Cardiac septum (tissue), 1 donor: ENCODE results near the gene TMC1. TPM values are rescaled to one million over a fixed set of nuclear protein-coding genes. Genes with fewer than 3 reads are reported as not detected.

ENCODE experiments used
- DNase-seq: peaks from one replicate; pipeline ENCODE4 v3.0.0-alpha.2; 2020; ENCODE audit warnings: low spot score
- intact Hi-C: fragments of 100-400 bp; cut with DNase I; formaldehyde crosslinking; loops from one replicate; pipeline ENCODE4 v1.14.0; 2022
- total RNA-seq: library from RNA; stranded (reverse); fragmentation: NEBNext Ultra II Directional; extraction: Animal tissue kit (Norgen Biotek cat#: 25700); gene quantifications from one replicate; pipeline ENCODE4 v1.2.1, GENCODE V29; 2021
- donor health status: DM: no; HTN: no; CAD: no.

TMC1 gene
- total RNA-seq, 1 donor from 2014 or later, result 0.27 TPM

DNA sequence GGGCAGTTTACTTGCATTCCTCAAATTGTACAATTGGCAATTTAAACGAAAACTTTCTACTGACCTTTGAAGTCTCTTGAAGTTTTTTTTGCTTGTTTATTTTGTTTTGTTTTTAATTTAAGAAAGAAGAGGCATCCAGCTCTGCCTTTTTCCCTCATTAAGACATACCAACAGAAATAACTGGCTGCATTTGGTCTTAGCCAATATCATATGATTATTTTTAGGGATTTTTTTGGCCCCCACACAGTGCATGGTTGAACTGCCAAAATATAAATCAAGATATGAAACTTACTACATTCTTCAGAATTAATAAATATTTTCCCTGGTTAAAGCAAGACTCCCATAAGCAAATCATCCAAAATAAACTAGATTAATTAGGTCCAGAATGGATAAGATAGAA is 352.0 kb downstream of the TMC1 start:
- no peak for DNase-seq
- intact Hi-C loops, result loop anchor here (5.0 kb wide), 2 partner anchors 149 to 209 kb away; no protein-coding TSS in a partner anchor

DNA sequence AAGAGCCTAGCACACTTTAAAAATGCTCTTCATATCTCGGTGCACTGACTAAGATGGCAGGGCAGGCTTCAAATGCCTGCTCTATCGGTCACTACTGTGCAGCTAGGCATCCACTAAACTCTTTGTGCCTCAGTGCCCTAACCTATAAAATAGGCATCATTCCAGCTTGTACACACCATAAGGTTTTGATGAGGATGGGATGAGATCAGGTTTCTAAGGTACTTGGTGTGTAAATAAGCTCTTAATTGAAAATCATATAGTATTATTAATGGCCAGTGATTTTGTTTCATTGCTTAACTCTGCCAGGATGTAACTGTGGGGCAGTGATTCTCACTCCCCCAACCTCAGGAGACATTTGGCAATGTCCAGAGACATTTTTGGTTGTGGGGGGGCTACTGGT is 352.9 kb downstream of the TMC1 start:
- no peak for DNase-seq
- intact Hi-C loops, result loop anchor here (5.0 kb wide), 2 partner anchors 148 to 208 kb away; no protein-coding TSS in a partner anchor

DNA sequence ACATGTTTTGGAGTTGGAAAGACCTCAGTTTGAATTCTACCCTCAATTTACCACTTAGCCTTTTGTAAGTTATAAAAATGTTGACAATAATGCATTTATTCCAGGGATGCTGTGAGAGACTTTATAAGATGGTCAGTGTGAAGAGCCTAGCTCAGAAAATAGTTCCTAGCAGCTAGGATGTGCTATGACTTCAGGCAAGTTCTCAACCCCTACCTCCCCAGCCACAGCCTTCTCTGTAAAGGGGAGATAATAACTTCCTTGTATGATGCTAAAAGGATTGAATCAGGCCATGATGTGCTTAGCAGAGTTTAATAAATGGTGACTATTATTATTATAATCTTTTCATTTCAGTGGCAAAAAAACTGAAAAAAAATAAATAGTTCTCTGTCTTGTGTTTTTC is 353.8 kb downstream of the TMC1 start:
- intact Hi-C loops, result no loop called here
- DNase-seq, result no peak

DNA sequence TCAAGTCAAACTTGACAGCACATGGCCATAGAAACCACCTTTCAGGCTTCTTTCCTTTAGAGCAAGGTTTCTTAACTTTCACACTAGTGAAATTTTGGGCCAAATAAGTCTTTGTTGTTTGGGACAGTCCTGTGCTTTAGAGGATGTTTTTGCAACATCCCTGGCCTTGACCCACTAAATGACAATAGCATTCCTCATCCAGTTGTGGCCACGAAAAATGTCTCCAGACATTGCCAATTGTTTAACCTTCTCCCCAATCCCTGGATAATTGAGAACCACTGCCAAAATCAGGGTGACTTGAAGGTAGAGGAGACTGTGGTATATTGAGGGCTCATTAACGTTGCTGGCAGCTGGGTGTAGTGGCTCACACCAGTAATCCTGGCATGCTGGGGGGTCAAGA is 359.4 kb downstream of the TMC1 start:
- intact Hi-C loops, result no loop called here
- no peak for DNase-seq

DNA sequence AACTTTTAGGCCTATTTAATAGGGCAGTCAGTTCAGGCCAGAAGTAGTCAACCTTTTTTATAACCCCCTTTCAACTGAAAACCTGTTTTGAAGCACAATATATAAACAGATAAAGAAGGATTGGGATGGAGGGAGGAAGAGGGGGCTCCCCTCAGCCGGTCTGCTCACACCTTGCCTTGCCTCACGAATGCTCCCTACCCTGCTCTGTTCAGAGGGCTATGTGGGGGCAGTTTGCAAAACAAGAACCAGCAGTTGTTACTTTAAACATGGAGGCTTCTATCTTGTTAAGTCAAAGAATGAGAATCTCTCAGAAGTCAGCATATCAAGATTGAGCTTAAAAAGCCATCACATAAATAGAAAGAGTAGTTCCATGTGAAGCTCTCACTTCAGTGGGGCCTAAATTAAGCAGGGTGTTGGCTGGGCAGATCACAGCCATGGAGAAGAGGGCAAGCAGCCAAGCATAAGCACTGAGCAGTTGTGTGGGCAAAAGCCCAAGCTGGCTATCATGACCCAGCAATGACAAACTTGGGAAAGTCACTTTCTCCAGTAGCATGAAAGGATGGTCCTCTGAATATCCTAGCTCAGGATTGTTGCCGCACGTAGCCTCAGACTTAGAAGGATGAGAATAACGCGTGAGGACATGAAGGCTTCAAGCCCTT is 360.8 kb downstream of the TMC1 start:
- intact Hi-C loops, result no loop called here
- DNase-seq, result peak; percentile 78

DNA sequence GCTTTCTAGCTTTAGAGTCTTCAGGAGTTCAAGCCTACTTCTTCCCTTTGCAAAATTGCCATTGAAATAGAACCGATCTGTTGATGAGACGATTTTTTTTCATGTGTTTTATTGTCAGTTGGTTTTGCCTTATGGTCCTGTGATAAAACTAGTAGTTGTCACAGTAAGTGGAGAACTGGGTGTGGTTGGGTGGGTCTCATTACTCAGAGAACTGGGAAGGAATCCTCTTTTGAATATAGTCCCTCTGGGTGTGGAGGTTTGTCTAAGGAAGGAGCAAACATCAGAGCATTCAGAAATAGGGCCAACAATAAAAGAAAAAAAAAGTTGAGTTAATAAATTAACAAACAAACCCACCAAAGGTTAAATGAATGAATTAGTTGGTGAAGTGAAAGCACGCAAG is 362.5 kb downstream of the TMC1 start:
- intact Hi-C loops, result no loop called here

DNA sequence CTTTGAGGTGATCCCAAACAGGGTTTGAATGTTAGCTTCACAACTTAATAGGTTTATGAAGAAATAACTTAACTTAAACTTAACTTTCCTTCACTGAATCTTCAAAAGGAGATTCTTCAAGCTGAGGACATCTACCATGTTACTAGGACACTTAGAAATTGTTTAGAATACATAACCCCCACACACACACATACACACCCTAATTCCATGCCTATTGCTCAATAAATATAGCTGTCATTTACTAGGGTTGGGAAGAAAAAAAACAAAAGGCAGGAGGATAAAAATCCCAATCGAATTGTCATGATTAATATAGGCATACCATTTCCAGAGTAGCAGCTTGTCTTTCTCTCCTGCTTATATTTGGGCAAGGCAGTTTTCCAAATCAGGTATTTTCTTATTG is 363.1 kb downstream of the TMC1 start:
- intact Hi-C loops, result no loop called here
- no peak for DNase-seq

More for the DNA sequence above, 362.5 kb downstream of the TMC1 start:
- DNase-seq, result no peak

Other genes starting within 250 kb of the TMC1 start
- gene ZFAND5, start 156.4 kb upstream of the TMC1 start, total RNA-seq, result 188 TPM